ENCODE data around the gene PCSK6.

PCSK6 gene

DNA sequence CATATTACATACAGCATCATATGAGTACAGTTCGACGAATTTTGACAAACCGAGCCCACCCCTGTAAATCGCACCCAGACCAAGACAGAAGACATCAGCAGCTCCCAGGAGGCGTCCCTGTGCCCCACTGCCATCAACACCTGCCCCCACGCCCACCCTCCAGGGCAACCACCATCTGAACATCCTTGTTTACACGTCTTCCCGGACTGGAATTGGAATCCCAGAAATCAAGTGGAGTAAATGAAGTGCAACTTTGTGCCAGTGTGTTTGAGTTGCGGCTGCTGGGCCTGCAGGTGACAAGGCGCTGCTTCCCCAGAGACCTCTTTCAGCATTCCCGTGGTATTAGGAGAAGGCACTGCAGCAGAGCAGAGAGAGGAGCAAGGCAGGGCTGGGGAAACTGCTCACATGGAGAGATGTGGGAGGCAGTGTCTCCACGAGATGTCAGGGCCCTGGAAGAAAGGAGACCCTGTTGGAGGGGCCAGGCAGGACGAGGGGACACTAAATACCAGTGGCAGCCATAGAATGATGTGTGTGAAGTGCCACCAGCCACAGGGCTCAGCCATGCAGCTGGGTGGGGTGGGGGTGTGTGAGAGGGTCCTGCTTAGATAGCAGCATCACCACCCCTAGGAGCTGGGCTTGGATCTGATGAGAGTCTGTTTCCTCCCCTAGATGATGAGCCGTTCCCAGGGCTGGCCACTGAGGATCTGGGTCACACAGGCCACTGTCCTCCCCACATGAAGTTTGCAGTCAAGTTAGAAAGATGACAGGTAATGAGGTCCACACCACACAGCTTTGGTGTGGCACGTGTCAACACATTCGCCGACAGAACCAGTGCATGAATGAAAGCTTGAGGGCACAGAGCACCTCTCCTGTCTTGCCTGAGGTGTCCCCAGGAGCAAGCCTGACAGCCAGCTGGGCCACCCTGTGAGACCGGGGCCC, 33.4 kb upstream of the PCSK6 start:
- DNase-seq (ENCODE audit: low read depth), result no peak

DNA sequence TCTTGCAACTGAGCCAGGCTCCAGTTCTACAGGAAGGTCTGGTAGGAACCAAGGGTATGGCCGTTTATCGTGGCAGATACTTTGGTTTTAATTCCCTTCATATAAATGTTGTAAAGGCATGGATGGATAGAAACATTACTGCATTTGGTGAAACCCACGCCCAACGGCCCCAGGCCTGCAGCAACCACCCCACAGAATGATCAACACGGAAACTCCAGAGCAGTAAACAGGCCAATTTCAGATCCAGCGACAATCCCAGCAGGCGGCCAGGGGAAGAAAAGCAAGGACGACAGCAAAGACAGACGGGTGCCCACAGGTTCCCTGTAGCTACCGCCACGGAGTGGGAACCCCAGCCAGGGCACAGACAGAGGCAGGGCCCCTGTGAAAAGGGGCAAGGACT, 32.6 kb upstream of the PCSK6 start:
- DNase-seq (ENCODE audit: low read depth), result no peak

DNA sequence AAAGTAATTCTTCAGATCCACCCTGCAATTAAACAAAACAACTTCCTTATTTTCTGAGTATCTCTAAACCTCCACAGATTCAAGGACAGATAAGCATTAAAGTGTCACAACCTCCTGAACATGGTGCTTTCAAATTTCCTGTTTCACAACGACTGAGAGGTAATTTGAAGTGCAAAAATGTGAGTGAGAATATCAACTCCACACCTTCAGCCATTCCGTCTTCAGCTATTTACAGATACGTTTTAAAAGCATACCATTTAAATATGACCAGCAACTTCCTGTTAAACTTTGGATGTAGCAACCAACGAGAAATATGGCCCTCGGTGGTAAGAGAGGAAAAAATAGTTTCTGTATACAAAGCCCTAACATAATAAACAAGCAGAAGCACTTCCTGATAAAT, 32.1 kb upstream of the PCSK6 start:
- DNase-seq (ENCODE audit: low read depth), result no peak

DNA sequence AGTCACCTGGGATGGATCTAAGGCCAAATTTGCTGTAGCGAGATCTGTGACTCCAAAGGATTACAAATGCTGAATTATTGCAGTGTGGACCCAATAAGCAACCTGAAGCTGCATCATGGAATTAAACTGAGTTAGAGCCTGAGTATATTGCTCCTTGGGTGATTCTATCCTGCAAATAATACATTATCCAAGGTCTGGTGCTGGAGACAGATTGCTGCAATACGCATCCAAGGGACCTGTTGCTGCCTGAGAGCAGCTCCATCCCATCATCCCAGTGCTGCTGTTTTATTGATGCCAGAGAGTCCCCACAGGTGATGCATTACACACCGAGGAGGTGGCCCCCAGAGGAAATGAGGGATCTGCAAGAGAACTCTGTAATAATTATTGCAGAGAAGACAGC, 31.6 kb upstream of the PCSK6 start:
- DNase-seq (ENCODE audit: low read depth), result no peak

DNA sequence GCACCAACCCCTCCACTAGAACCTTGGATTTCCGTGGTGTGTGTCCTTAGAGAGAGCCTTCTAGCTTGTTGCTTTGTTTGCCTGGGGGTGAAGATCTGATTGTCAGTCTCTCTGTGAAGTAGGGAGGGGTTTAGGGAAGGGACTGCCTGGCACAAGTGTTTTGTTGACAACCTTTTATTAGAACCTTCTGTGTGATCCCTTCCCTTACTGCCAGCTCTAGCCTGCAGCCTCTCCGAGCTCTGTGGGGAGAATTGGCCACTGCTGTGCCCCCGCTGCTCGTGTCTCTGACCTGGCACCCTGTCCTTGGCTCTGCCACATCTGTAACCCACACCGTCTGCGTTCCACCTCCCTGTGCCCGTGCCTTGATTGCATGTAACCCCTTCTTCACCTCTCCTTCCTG, 30.9 kb upstream of the PCSK6 start:
- DNase-seq (ENCODE audit: low read depth), result no peak

DNA sequence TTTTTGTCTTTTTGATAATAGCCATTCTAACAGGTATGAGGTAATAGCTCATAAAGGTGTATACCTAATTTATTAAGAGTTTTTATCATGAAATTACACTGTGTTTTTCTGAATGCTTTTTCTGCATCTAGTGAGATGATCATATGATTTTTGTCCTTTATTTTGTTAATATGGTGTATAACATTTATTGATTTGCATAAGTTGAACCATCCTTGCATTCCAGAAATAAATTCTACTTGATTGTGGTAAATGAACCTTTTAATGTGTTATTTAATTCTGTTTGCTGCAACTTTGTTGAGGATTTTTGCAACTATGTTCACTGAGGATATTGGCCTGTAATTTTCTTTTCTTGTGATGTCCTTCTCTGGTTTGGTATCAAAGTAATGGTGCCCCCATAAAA, 28.0 kb upstream of the PCSK6 start:
- no peak for DNase-seq (ENCODE audit: low read depth)

DNA sequence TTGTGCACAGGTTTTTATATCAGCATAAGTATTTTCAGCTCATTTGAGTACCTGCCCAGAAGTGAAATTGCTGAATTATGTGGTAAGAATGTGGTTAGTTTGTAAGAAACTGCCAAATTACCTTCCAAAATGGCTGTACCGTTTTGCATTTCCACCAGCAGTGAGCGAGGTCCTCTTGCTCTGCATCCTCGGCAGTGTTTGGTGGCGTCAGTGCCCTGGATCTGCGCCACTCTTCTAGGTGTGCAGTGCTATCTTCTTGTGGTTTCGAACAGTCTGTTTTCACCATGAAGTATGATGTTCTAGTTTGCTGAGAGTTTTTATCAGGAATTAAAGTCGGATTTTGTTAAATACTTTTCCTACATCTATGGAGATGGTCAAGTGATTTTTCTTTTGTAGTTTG, 24.8 kb upstream of the PCSK6 start:
- DNase-seq (ENCODE audit: low read depth), result no peak

DNA sequence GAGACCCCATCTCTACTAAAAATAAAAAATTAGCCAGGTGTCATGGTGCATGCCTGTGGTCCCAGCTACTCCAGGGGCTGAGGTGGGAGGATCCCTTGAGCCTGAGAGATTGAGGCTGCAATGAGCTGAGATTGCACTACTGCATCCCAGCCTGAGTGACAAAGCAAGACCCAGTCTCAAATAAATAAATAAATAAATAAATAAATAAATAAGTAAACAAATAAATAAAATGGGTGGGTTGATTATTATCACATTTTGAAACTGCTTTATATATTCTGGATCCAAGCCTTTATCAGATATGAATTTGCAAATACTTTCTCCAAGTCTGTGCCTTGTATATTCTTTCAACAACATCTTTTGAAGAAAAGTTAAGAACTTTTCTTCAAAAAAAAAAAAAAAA, 22.2 kb upstream of the PCSK6 start:
- DNase-seq (ENCODE audit: low read depth), result no peak

DNA sequence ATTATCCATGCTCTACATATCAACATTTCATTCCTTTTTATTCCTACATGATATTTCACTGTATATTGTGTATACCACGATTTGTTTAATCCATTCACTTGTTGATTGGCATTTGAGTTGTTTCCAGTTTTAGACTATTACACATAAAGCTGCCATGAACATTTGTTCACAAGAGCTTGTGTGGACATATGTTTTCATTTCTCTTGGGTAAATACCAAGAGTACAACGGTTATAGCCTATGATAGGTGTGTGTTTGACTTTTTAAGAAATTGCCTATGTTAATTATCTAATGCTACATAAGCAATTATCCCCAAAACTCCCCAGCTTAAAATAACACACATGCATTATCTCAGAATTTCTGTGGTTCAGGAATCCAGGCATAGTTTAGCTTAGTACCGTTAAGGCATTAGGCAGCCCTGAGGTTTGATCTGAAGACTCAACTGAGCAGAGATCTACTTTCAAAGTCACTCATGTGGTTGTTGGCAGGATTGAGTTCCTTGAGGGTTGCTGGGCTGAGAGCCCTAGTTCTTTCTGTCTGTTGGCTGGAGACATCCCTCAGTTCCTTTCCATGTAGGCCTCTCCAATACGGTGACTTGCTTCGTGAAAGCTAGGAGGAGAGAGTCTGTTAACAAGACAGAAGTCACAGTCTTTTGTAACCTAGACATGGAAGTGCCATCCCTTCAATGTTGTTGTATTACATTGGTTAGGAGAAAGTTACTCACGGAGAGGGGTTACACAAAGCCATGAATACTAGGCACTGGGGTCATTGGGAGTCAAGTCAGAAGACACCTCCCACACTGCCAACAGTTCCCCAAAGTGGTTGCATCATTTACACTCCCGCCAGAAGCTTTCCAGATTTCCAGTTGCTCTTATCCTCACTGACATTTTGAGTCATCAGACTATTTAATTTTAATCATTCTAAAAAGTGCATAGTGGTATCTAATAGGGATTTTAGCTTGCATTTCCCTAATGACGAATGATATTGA, 21.0 kb upstream of the PCSK6 start:
- no peak for DNase-seq (ENCODE audit: low read depth)

DNA sequence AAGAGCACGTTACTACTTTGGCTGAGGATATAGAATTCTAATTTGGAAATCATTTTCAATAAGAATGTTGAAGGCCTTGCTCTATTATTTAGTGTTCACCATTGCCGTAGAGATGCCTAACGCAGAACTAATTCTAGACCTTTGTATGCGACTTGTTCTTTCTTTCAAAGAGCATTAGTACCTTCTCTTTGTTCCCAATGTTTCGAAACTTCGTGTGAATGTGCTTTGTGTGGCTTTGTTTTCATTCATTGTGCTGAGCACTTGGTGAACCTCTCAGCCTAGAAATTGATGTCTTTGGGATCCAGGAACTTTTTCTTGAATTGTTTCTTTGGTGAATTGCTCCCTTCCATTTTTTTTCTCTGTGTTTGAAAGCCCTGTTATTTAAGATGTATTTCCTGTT, 19.8 kb upstream of the PCSK6 start:
- DNase-seq (ENCODE audit: low read depth), result no peak

DNA sequence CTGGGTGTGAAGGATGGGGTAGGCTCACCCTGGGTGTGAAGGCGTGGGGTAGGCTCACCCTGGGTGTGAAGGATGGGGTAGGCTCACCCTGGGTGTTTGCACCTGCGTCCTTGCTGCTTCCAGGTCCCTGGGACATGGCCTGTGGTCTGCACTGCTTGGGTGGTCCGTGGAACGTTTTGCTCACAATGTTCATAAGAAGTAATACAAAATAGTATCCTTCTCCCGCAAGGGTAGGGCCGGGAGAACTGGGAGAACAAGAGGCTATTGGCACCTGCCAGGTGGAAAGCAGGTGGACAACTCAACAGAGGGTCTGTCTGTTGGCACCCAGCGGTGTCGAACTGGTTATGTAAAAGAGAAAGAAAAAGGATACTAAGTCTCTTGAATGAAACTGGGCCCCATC, 17.0 kb upstream of the PCSK6 start:
- DNase-seq (ENCODE audit: low read depth), result no peak

DNA sequence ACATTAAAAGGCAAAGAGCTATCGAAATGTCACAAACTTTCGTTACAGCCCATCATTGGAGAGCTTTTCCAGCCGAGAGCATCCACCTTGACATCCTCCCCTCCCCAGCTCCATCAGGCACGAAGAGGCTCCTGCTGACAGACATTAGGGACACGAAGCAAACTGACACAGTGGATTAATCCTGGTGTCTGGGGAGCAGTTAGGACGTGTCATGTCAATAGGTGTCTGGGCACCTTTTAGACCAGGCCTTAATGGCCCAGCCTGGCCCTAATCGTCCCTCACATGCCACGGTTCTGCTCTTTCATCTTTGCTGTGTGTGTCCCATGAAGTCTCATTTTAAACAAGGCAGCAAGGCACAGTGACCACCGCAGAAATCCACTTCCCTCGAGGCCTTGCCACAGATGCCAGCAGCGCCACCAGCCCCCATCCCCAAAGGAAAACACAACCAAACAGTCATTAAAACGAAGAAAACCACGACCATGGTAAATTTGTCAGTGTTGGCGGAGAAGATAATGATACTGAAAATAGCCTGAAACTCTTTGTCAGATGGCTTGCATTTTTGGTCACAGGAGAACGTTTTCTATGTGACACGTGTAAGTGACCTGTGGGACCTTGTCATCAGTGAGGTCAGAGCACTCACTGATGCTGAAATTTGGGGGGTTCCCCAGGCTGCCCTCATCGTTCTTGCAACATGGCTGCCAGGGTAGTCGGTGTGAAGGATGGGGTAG, 16.3 kb upstream of the PCSK6 start:
- no peak for DNase-seq (ENCODE audit: low read depth)

DNA sequence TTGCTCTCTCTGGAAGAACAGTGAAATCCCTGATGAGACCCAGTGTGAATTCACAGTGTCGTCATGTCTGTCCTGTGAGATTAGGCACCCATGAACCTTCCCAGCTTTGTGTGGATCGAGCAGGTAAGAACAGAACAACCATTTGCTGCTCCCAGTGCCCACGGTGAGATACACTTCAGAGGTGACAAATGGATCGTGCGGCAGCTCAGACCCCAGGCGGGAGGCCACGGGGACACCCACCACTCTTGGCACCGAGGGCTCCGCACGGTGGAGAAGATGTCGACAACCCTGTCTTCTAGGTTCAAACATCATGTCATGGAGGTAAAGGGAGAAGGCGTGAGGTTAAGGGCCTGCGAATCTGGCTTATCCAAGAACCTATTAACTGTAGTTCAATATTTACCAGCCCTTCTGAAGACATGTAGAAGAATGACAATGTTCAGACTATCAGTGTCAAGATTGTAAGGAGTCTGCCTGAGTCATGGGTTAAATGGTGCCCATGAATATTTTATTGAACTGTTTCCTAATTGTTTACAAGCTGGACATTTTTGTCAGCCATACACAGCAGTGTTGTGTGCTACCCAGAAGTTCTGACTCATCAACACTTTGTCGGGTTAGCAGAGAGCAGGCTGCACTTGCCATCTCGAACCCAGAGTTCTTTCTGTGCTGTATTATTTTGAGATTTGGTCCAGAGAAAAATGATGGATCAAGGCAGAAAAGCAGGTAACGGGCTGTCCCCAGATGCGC, 15.5 kb upstream of the PCSK6 start:
- DNase-seq (ENCODE audit: low read depth), result no peak

DNA sequence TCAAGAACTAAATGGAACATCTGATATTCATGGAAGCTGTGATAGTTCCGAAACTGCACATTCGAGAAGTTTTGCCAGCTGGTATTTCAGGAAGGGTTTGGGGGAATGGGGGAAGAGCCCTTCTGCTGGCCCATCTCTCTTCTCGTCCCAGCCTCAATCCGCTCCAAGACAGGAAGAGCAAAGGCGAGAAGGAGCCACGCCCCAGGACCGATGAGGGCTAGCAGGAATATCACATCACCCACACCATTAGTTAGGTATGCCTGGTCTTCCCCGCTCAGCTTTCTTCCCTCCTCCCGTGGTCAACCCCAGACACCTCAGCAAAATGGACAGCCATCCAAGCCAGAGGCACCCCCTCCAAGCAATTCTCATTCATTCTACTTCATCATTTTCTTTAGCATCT, 14.9 kb upstream of the PCSK6 start:
- no peak for DNase-seq (ENCODE audit: low read depth)

DNA sequence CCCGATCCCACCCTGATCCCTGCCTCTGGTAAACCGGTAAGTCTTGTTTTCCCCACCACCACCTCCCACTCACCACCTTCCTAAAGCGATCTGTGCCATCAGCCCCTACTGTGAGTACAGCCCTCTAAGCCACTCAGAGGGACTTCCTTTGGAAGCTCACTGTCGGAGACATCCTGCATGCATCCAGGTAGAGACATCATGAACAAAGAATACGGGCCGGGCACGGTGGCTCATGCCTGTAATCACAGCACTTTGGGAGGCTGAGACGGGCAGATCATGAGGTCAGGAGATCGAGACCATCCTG, 13.7 kb upstream of the PCSK6 start:
- DNase-seq (ENCODE audit: low read depth), result no peak

DNA sequence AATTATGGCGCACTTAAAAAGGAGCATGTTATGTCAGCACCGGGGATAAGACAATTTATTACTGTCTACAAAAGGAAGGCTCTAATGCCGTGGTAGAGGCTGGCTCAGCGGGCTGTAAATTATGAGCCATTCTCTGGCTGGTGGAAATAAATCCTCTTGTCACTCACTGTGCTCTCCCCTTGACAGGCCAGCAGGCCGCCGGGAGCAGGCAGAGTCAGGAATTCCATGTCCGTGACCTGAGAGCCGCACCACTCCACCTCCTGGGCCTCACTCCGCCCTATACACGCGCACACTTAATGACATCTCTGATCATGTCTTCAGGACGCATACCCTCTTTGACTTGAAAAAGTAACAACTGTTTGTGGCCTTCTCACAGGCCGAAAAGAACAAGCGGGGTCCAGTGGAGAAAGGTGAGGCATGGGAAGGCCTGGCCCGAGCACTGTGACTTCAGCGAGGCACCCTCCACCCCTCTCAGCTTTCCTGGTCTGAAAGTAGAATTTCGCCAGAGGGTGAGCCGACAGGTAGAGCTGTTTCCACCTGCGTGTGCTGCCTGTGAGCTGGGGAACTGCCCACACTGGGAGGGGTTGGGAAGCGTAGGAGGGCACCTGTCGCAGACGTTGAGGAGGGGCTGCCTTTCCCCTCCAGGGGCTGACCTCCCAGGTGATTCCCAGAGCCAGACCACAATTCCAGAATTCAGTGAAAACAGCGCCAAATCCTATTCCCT, 13.2 kb upstream of the PCSK6 start:
- no peak for DNase-seq (ENCODE audit: low read depth)

DNA sequence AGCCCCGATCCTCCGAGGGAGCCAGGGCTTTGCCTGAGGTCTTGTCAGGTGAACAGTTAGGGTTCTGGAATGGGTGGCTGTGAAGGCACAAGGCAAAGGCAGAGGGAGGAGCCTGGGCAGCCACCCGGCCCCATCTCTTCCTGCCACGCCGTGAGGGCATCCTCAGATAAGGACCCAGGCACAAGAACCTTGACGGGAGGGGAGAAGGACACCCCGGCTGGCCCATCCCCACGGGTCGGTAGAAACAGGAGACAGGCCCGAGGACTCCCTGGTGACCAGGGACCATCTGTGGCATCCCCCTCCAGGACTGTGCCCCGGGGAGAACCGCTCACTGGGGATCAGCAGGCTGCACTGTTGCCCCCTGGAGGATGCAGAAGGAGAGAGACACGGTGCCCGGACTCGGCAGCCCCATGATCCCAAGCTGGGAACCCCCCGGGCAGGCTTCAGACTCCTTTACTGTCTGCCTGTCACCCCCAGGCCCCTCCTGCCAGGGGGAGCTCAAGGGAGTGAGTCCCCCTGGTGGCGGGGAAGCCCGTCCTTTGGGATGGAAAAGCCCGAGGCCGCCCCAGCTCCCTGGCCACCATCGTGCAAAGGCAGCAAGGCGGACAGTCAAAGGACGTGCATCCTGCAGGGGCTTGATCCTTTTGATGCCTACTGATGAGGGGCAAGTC, 12.3 kb upstream of the PCSK6 start:
- DNase-seq (ENCODE audit: low read depth), result no peak

DNA sequence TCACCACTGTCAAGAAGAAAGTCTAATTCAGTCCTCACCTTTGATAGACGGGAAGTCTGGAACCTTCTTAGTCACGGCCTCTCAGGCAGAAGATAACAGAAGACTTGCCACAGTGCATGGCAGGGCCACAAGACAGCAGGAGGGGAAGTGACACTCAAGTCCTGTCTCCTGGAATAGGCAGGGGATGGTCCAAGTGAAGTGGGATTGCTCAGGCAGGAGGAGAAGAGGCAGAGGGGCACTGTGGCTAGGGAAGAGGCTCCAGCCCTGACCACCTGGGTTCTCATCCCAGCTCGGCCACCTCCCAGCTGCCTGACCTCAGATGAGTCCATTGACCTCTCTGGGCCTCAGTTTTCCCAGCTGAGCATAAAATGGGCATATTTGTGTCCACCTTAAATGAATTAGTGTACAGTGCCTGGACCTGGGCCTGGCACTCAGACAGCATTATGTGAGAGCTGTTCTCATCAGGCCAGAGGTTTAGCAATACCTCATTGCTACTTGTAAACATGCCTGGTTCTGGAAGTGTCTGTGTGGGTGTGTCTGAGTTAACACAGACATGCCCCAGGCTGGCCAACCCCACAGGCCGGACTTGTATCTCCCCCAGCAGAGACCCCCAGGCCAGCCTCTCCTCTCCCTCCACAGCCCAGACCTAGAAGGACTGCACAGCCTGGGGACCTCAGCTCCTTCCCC, 11.5 kb upstream of the PCSK6 start:
- DNase-seq (ENCODE audit: low read depth), result no peak

DNA sequence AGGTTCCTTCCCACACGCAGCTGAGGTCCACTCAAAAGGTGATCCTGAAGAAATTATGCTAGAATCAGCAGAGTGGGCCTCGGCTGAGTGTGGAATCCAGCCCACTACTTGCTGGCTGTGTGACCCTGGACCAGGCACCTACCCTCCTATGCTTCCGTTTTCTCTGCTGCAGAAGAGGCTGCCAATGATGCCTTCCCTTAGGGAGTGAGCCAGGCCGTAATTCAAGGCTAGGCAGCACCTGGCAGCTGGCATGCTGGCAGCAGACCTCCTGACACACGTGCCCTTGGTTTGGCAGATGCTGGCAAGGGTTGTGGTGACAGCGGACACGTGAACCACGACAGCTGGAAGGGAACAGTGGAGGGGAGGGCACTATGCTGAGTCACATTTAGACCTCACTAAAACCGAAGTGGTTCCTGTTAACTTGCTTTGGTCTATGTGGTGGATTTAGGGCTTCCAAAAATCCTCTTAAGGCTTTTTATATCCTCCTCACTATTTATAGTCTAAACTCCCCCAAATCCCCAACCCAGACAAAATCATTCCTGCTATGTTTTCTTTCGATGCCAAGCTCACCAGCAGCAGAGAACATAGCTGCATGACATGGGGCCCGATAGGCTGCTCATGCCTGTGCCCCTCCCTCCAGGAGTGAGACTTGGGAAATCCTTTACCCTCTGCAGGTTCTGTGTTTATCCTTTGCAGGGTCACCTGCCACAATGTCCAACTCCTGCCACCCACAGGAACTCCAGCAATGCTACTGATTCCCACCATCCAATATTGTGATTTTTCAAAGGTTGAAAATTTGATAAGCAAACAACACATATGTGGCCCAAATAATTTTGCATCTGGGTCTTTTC, 10.6 kb upstream of the PCSK6 start:
- DNase-seq (ENCODE audit: low read depth), result no peak
